Spleen (tissue), 11 donors: Measurements from ENCODE around the gene PCCB. TPM values are rescaled to one million over a fixed set of nuclear protein-coding genes. Genes with fewer than 3 reads are reported as not detected.

ENCODE experiments used
- DNase-seq: peaks from one replicate; pipeline ENCODE4 v3.0.0-alpha.2; 2020
- H3K27ac ChIP-seq, 8 donors: fragments of 200-600 bp; sonication (generic) in 7 of 8; 1 replicate in 4 of 8; 2 replicates in 4 of 8; pipeline versions ENCODE4 v1.5.0 to v1.8.0; 2016 to 2021; ENCODE audit warnings: inconsistent platforms in 4 of 8, mild to moderate bottlenecking in 4 of 8, moderate library complexity in 1 of 8
- H3K27me3 ChIP-seq, 7 donors: fragments of 200-600 bp; sonication (generic) in 6 of 7; replicated peaks in 1 of 7; 1 replicate in 4 of 7; 2 replicates in 3 of 7; pipeline versions ENCODE4 v1.5.0 to v1.8.0; 2016 to 2021; ENCODE audit warnings: inconsistent platforms in 3 of 7, mild to moderate bottlenecking in 1 of 7
- H3K36me3 ChIP-seq, 6 donors: fragments of 200-600 bp; sonication (generic) in 5 of 6; 1 replicate in 4 of 6; 2 replicates in 2 of 6; pipeline versions ENCODE4 v1.5.0 to v1.8.0; 2016 to 2021; ENCODE audit warnings: inconsistent platforms in 2 of 6
- H3K4me1 ChIP-seq, 6 donors: fragments of 200-600 bp; sonication (generic) in 5 of 6; 1 replicate in 3 of 6; 2 replicates in 3 of 6; pipeline versions ENCODE4 v1.5.0 to v1.8.0; 2016 to 2021; ENCODE audit warnings: inconsistent platforms in 3 of 6
- H3K4me3 ChIP-seq, 8 donors: fragments of 200-600 bp; sonication (generic) in 7 of 8; 1 replicate in 4 of 8; 2 replicates in 4 of 8; pipeline versions ENCODE4 v1.5.0 to v1.8.0; 2016 to 2021; ENCODE audit warnings: inconsistent platforms in 4 of 8, mild to moderate bottlenecking in 4 of 8, moderate library complexity in 2 of 8
- H3K9me3 ChIP-seq, 8 donors: fragments of 200-600 bp; sonication (generic) in 7 of 8; 1 replicate in 4 of 8; 2 replicates in 4 of 8; pipeline versions ENCODE4 v1.5.0 to v1.8.0; 2016 to 2021; ENCODE audit warnings: inconsistent platforms in 4 of 8
- CTCF ChIP-seq, 11 experiments: fragments of 200-600 bp in 7 of 11; fragments of 450-650 bp in 4 of 11; sonication (generic) in 4 of 11; IDR thresholded peaks in 8 of 11; conservative IDR thresholded peaks in 3 of 11; 1 replicate in 7 of 11; 2 replicates in 4 of 11; pipeline versions ENCODE4 v1.4.0 to v1.8.0; 2016 to 2021; ENCODE audit warnings: antibody characterized with exemption in 11 of 11, inconsistent platforms in 4 of 11, mild to moderate bottlenecking in 1 of 11
- POLR2A ChIP-seq, 3 donors: fragments of 450-650 bp; IDR thresholded peaks; one replicate each; pipeline ENCODE4 v1.5.1; 2017; ENCODE audit warnings: antibody characterized with exemption in 3 of 3, mild to moderate bottlenecking in 1 of 3
- POLR2AphosphoS5 ChIP-seq, 3 donors: sonication (generic); formaldehyde crosslinking; IDR thresholded peaks; one replicate each; pipeline ENCODE4 v1.5.1; 2017; ENCODE audit warnings: antibody characterized with exemption in 3 of 3
- WGBS, 5 donors: extraction: QIAGEN DNeasy Blood & Tissue Kit in 3 of 5; methylation state at CpG; one replicate each; pipeline versions ENCODE4 v1.1.5 to v1.1.7; 2013 to 2018; 5-methylcytosine and 5-hydroxymethylcytosine counted together
- intact Hi-C: fragments of 100-400 bp; cut with DNase I; formaldehyde crosslinking; loops from one replicate; pipeline ENCODE4 v1.15.0; 2023; ENCODE audit warnings: low total_unique reads
- polyA plus RNA-seq, 3 donors: library from polyadenylated mRNA; stranded (reverse); fragments of 200-250 nt; gene quantifications; one replicate each; pipeline ENCODE4 v1.2.1, GENCODE V29; 2013
- total RNA-seq, 7 donors: library from RNA; depleted of rRNA in 3 of 7; stranded (reverse); fragments of >200 nt in 3 of 7; fragmentation: NEBNext Ultra II Directional in 4 of 7; extraction: Animal tissue kit (Norgen Biotek cat#: 25700) in 4 of 7; gene quantifications; one replicate each; pipeline versions ENCODE4 v1.1.0 to v1.2.1, GENCODE V29; 2016 to 2021
- donor health status: healthy with polysubstance abuse.
- donor health status: DM: no; HTN: no; CAD: no; lungs with moderate emphysema.
- donor health status: DM: no; HTN: no; CAD: no.
- donor health status: Bipolar disorder and iron deficiency.
- donor health status: healthy.
- donor health status: DM: no; HTN: no; CAD: no.
- donor health status: DM: yes; HTN: yes; CAD: no.

PCCB gene
- total and polyA plus RNA-seq, 10 donors: 11.9 to 24.7 (median 19.9) TPM

GRCh38 chr3:136305879-136306278, 55.7 kb downstream of the PCCB start:
- Histone ChIP-seq H3K36me3 (peaks cover 2 to 37% (median 11%) of the 10 kb centered on the region in 6 donors), H3K4me3 (no peak overlapping the region), H3K27ac (no peak overlapping the region), H3K27me3 (no peaks in the 10 kb centered on the region), H3K4me1 (no peaks in the 10 kb centered on the region), H3K9me3 (peaks cover 0 to 16% (median 0%) of the 10 kb centered on the region in 8 donors)
- 72 to 88% methylated on average over 1 of the region's 1 CpG; no CpG with 5 or more reads in 3 of the 5 donors for WGBS, 5 donors
- no peak for DNase-seq
- intact Hi-C loops: no loop called here
- TF ChIP-seq POLR2A (IDR thresholded peaks at IDR 0.05) (no peak), CTCF (IDR thresholded peaks at IDR 0.05 in 8 of 11, conservative IDR thresholded peaks at IDR 0.05 in 3 of 11) (peak in 1 of 11 experiments; percentile 21), POLR2AphosphoS5 (IDR thresholded peaks at IDR 0.05) (no peak)

GRCh38 chr3:136311261-136311660, 61.1 kb downstream of the PCCB start:
- intact Hi-C loops: no loop called here
- TF ChIP-seq POLR2A (IDR thresholded peaks at IDR 0.05): no peak
- no peak for TF ChIP-seq POLR2AphosphoS5 (IDR thresholded peaks at IDR 0.05)
- no peak for TF ChIP-seq CTCF (IDR thresholded peaks at IDR 0.05 in 8 of 11, conservative IDR thresholded peaks at IDR 0.05 in 3 of 11)
- no peaks in the 10 kb centered on the region for H3K27me3 ChIP-seq
- 97 to 100% (median 100%) methylated on average over 2 of the region's 2 CpGs for WGBS, 5 donors
- peaks cover 0 to 10% (median 0%) of the 10 kb centered on the region in 8 donors for H3K9me3 ChIP-seq
- peaks cover 0 to 43% (median 0%) of the 10 kb centered on the region in 6 donors for H3K36me3 ChIP-seq
- no peaks in the 10 kb centered on the region for H3K4me1 ChIP-seq
- no peak overlapping the region for H3K27ac ChIP-seq
- H3K4me3 ChIP-seq: no peak overlapping the region
- DNase-seq: no peak

GRCh38 chr3:136311968-136312367, 61.8 kb downstream of the PCCB start:
- intact Hi-C loops: no loop called here
- no peaks in the 10 kb centered on the region for H3K27me3 ChIP-seq

GRCh38 chr3:136326316-136326715, 76.2 kb downstream of the PCCB start:
- no peak for DNase-seq
- no peak for TF ChIP-seq POLR2AphosphoS5 (IDR thresholded peaks at IDR 0.05)
- no peak for TF ChIP-seq CTCF (IDR thresholded peaks at IDR 0.05 in 8 of 11, conservative IDR thresholded peaks at IDR 0.05 in 3 of 11)
- Histone ChIP-seq H3K4me3 (no peak overlapping the region), H3K9me3 (peaks cover 0 to 36% (median 30%) of the 10 kb centered on the region in 8 donors), H3K36me3 (peaks cover 0 to 92% (median 46%) of the 10 kb centered on the region in 6 donors), H3K4me1 (no peaks in the 10 kb centered on the region), H3K27me3 (no peaks in the 10 kb centered on the region), H3K27ac (no peak overlapping the region)
- intact Hi-C loops: no loop called here
- WGBS, 5 donors: 97 to 100% (median 98%) methylated on average over 5 of the region's 5 CpGs

More at GRCh38 chr3:136311968-136312367, 61.8 kb downstream of the PCCB start:
- Histone ChIP-seq H3K36me3 (peaks cover 0 to 50% (median 0%) of the 10 kb centered on the region in 6 donors), H3K4me1 (no peaks in the 10 kb centered on the region), H3K4me3 (no peak overlapping the region), H3K9me3 (peaks cover 0 to 3% (median 0%) of the 10 kb centered on the region in 8 donors), H3K27ac (no peak overlapping the region)
- 93 to 95% (median 95%) methylated on average over 5 of the region's 5 CpGs for WGBS, 5 donors
- TF ChIP-seq POLR2AphosphoS5 (IDR thresholded peaks at IDR 0.05) (no peak), POLR2A (IDR thresholded peaks at IDR 0.05) (no peak), CTCF (IDR thresholded peaks at IDR 0.05 in 8 of 11, conservative IDR thresholded peaks at IDR 0.05 in 3 of 11) (no peak)
- DNase-seq: no peak
